SK-N-SH (cell line): ENCODE results near the gene ANO9. TPM values are rescaled to one million over a fixed set of nuclear protein-coding genes. Genes with fewer than 3 reads are reported as not detected.

Experiments used
- CTCF ChIA-PET: fragments of 300-600, 350-600 bp; formaldehyde crosslinking; extraction: SDS; loops from one replicate; lab custom pipeline; 2021; lab: Yijun Ruan, JAX
- POLR2A ChIA-PET: fragments of 350-600 bp; sonication (Branson Sonifier 250); formaldehyde crosslinking; extraction: SDS; loops from one replicate; lab custom pipeline; 2020; ENCODE audit warnings: antibody characterized with exemption, inconsistent platforms; lab: Yijun Ruan, JAX
- DNase-seq: peaks from one replicate; pipeline ENCODE4 v3.0.0; 2012
- H2AFZ ChIP-seq: fragments of 200-600 bp; sonication (generic); 2 replicates; pipeline ENCODE4 v1.8.1; 2016; ENCODE audit warnings: antibody characterized with exemption, mild to moderate bottlenecking, low read depth
- H3F3A ChIP-seq: fragments of 200-600 bp; sonication (generic); replicated peaks from 2 replicates; pipeline ENCODE3; 2016; ENCODE audit warnings: antibody characterized with exemption, mild to moderate bottlenecking; ENCODE audit not compliant: insufficient read depth
- H3K27ac ChIP-seq, 2 experiments: fragments of 200-500 bp in 1 of 2; fragments of 200-600 bp in 1 of 2; sonication (Bioruptor generic) in 1 of 2; sonication (generic), shearing (Covaris generic) in 1 of 2; 2 replicates each; pipeline versions ENCODE4 v1.5.1 to v1.6.1; 2014 to 2016; ENCODE audit warnings: low read depth in 2 of 2, inconsistent platforms in 1 of 2, low read length in 1 of 2, mild to moderate bottlenecking in 1 of 2, mixed read lengths in 1 of 2
- H3K27me3 ChIP-seq: fragments of 200-600 bp; sonication (generic), shearing (Covaris generic); 2 replicates; pipeline ENCODE4 v1.6.1; 2016; ENCODE audit warnings: mixed run types; ENCODE audit not compliant: insufficient read depth
- H3K36me3 ChIP-seq, 2 experiments: fragments of 200-500 bp in 1 of 2; fragments of 200-600 bp in 1 of 2; sonication (Bioruptor generic) in 1 of 2; sonication (generic) in 1 of 2; replicated peaks in 1 of 2; 2 replicates each; pipeline versions ENCODE3 to v1.5.1; 2014 to 2016; ENCODE audit warnings: low read length in 1 of 2, mild to moderate bottlenecking in 1 of 2; ENCODE audit not compliant: insufficient read depth in 2 of 2, control insufficient read depth in 1 of 2
- H3K4me1 ChIP-seq, 2 experiments: fragments of 200-500 bp in 1 of 2; fragments of 200-600 bp in 1 of 2; sonication (Bioruptor generic) in 1 of 2; sonication (generic), shearing (Covaris generic) in 1 of 2; 2 replicates each; pipeline versions ENCODE4 v1.5.1 to v1.6.1; 2014 to 2016; ENCODE audit warnings: low read depth in 1 of 2, low read length in 1 of 2, mixed run types in 1 of 2; ENCODE audit not compliant: insufficient read depth in 2 of 2, control insufficient read depth in 1 of 2
- H3K4me2 ChIP-seq: fragments of 200-600 bp; sonication (generic), shearing (Covaris generic); 2 replicates; pipeline ENCODE4 v1.6.1; 2017; ENCODE audit warnings: mixed run types
- H3K4me3 ChIP-seq, 2 experiments: fragments of 200-500 bp in 1 of 2; fragments of 200-600 bp in 1 of 2; sonication (Bioruptor generic) in 1 of 2; sonication (generic), shearing (Covaris generic) in 1 of 2; 2 replicates each; pipeline versions ENCODE4 v1.5.1 to v1.8.1; 2014 to 2016; ENCODE audit warnings: low read depth in 2 of 2, inconsistent platforms in 1 of 2, low read length in 1 of 2, mild to moderate bottlenecking in 1 of 2, mixed read lengths in 1 of 2, moderate library complexity in 1 of 2
- H3K79me2 ChIP-seq: fragments of 200-600 bp; sonication (generic); 2 replicates; pipeline ENCODE4 v1.8.1; 2017; ENCODE audit warnings: mild to moderate bottlenecking; ENCODE audit not compliant: insufficient read depth
- H3K9ac ChIP-seq: fragments of 200-600 bp; sonication (generic); 2 replicates; pipeline ENCODE4 v1.6.1; 2017; ENCODE audit warnings: mixed run types
- H3K9me2 ChIP-seq: fragments of 200-600 bp; sonication (generic); 2 replicates; pipeline ENCODE4 v1.6.1; 2017; ENCODE audit warnings: mixed run types
- H3K9me3 ChIP-seq: fragments of 200-600 bp; sonication (generic); 2 replicates; pipeline ENCODE4 v1.6.1; 2017; ENCODE audit warnings: mixed run types, mild to moderate bottlenecking, moderate library complexity
- H4K20me1 ChIP-seq: fragments of 200-600 bp; sonication (generic); 2 replicates; pipeline ENCODE4 v1.6.1; 2017; ENCODE audit warnings: mild to moderate bottlenecking, mixed run types; ENCODE audit not compliant: insufficient read depth
- CHD2 ChIP-seq: fragments of 150-350 bp; IDR thresholded peaks from 2 replicates; pipeline ENCODE4 v1.6.1; 2018; ENCODE audit warnings: low read length; ENCODE audit not compliant: partially characterized antibody
- ELF1 ChIP-seq: IDR thresholded peaks from 2 replicates; pipeline ENCODE4 v1.4.0; 2012
- EP300 ChIP-seq, 2 experiments: IDR thresholded peaks; 2 replicates each; pipeline versions ENCODE4 v1.4.0 to v1.6.1; 2012; ENCODE audit warnings: borderline replicate concordance in 1 of 2, low read depth in 1 of 2, low read length in 1 of 2
- FOXJ3 ChIP-seq: sonication (generic); formaldehyde crosslinking; IDR thresholded peaks from 2 replicates; pipeline ENCODE4 v1.5.1; 2020; ENCODE audit warnings: mild to moderate bottlenecking, missing genetic modification reagents
- FOXM1 ChIP-seq: IDR thresholded peaks from 2 replicates; pipeline ENCODE4 v1.4.0; 2012; ENCODE audit warnings: low read depth, mild to moderate bottlenecking
- GABPA ChIP-seq: IDR thresholded peaks from 2 replicates; pipeline ENCODE4 v1.4.0; 2012; ENCODE audit warnings: low read depth, mild to moderate bottlenecking
- RCOR1 ChIP-seq: fragments of 150-350 bp; IDR thresholded peaks from 2 replicates; pipeline ENCODE4 v1.6.1; 2017; ENCODE audit warnings: antibody characterized with exemption, low read length
- RXRA ChIP-seq: IDR thresholded peaks from 2 replicates; pipeline ENCODE4 v1.4.0; 2012; ENCODE audit warnings: low read depth, mild to moderate bottlenecking, borderline replicate concordance
- TEAD4 ChIP-seq: IDR thresholded peaks from 2 replicates; pipeline ENCODE4 v1.4.0; 2012; ENCODE audit warnings: mild to moderate bottlenecking, borderline replicate concordance; ENCODE audit not compliant: insufficient read depth
- WGBS: methylation state at CpG from one replicate; pipeline ENCODE4 v1.1.6; 2017; ENCODE audit warnings: low lambda C conversion rate; 5-methylcytosine and 5-hydroxymethylcytosine counted together
- polyA plus RNA-seq, 3 experiments: library from polyadenylated mRNA; depleted of rRNA; stranded (reverse); fragments of >200 nt; gene quantifications; 2 replicates each; pipeline ENCODE4 v1.2.3, GENCODE V29; 2012
- TF ChIP-seq, protein P1 (sequence below): fragments of 150-350 bp; IDR thresholded peaks from 2 replicates; pipeline ENCODE4 v1.6.1; 2017; ENCODE audit warnings: antibody characterized with exemption, low read length, low read depth, borderline replicate concordance
- TF ChIP-seq, protein P2 (sequence below): IDR thresholded peaks from 2 replicates; pipeline ENCODE4 v1.4.0; 2012; ENCODE audit warnings: low read depth, borderline replicate concordance
- TF ChIP-seq, protein P3 (sequence below): IDR thresholded peaks from 2 replicates; pipeline ENCODE4 v1.4.0; 2012; ENCODE audit warnings: low read depth
- TF ChIP-seq, protein P4 (sequence below): fragments of 150-350 bp; IDR thresholded peaks from 2 replicates; pipeline ENCODE4 v1.6.1; 2016; ENCODE audit warnings: mild to moderate bottlenecking, low read depth, low read length
- TF ChIP-seq, protein P5 (sequence below): fragments of 200-600 bp; sonication (generic); IDR thresholded peaks from 2 replicates; pipeline ENCODE4 v1.6.1; 2017; ENCODE audit warnings: antibody characterized with exemption, mild to moderate bottlenecking, moderate library complexity

ANO9 gene
- polyA plus RNA-seq, 1 of the 3 experiments (the other 2 are of a cell fraction), result 0.12 TPM

DNA sequence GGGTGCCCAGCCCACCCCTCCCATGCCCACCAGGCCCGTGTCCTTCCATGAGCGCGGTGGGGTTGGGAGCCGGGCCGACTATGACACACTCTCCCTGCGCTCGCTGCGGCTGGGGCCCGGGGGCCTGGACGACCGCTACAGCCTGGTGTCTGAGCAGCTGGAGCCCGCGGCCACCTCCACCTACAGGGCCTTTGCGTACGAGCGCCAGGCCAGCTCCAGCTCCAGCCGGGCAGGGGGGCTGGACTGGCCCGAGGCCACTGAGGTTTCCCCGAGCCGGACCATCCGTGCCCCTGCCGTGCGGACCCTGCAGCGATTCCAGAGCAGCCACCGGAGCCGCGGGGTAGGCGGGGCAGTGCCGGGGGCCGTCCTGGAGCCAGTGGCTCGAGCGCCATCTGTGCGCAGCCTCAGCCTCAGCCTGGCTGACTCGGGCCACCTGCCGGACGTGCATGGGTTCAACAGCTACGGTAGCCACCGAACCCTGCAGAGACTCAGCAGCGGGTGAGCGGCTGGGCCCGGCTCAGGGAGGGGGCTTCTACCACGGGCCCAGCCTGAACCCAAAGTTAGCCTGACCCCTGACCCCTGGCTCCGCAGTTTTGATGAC lies 44.8 kb downstream of the ANO9 start (continued):
- TF ChIP-seq ELF1 (no peak), RCOR1 (no peak), FOXJ3 (peak; percentile 41; the same call in 1 of the 2 replicates), FOXM1 (no peak), RXRA (no peak), TEAD4 (no peak), CHD2 (peak; percentile 13), EP300 (IDR thresholded peaks at IDR 0.05; ENCODE audit: borderline replicate concordance in 1 of 2, low read depth in 1 of 2, low read length in 1 of 2) (no peak)
- TF ChIP-seq, protein P1, sequence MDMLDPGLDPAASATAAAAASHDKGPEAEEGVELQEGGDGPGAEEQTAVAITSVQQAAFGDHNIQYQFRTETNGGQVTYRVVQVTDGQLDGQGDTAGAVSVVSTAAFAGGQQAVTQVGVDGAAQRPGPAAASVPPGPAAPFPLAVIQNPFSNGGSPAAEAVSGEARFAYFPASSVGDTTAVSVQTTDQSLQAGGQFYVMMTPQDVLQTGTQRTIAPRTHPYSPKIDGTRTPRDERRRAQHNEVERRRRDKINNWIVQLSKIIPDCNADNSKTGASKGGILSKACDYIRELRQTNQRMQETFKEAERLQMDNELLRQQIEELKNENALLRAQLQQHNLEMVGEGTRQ, result no peak
- TF ChIP-seq, protein P2, sequence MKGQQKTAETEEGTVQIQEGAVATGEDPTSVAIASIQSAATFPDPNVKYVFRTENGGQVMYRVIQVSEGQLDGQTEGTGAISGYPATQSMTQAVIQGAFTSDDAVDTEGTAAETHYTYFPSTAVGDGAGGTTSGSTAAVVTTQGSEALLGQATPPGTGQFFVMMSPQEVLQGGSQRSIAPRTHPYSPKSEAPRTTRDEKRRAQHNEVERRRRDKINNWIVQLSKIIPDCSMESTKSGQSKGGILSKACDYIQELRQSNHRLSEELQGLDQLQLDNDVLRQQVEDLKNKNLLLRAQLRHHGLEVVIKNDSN, result no peak
- TF ChIP-seq, protein P3, sequence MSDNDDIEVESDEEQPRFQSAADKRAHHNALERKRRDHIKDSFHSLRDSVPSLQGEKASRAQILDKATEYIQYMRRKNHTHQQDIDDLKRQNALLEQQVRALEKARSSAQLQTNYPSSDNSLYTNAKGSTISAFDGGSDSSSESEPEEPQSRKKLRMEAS, result no peak; the same call in 1 of the 2 replicates
- TF ChIP-seq, protein P4, sequence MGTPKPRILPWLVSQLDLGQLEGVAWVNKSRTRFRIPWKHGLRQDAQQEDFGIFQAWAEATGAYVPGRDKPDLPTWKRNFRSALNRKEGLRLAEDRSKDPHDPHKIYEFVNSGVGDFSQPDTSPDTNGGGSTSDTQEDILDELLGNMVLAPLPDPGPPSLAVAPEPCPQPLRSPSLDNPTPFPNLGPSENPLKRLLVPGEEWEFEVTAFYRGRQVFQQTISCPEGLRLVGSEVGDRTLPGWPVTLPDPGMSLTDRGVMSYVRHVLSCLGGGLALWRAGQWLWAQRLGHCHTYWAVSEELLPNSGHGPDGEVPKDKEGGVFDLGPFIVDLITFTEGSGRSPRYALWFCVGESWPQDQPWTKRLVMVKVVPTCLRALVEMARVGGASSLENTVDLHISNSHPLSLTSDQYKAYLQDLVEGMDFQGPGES, result no peak

DNA sequence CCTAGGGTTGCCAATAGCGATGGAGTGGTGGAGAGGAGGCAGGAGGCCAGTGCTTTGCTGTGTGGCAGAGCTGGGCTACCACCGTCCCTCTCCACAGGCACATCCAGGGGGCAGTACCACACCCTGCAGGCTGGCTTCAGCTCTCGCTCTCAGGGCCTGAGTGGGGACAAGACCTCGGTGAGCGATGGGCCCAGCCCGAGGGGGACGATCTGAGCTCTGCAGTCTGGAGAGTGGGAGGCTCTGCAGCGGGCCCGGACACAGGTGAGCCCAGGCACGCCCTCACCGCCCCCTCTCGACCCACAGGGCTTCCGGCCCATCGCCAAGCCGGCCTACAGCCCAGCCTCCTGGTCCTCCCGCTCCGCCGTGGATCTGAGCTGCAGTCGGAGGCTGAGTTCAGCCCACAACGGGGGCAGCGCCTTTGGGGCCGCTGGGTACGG lies 45.3 kb downstream of the ANO9 start:
- H3K79me2 ChIP-seq, result no peaks in the 10 kb centered on the region
- ChIA-PET CTCF (interaction anchor here (0.7 to 3.0 kb wide), 29 partner anchors 9 to 361 kb away, joined by 3 to 31 read pairs (median 6); partner anchors contain the start of genes PTDSS2 and SIGIRR), POLR2A (interaction anchor here (0.8 to 1.8 kb wide), 2 partner anchors 12 to 52 kb away, joined by 4 to 5 read pairs; no protein-coding TSS in a partner anchor)
- no peaks in the 10 kb centered on the region for H3K9me2 ChIP-seq
- H3K36me3 ChIP-seq, result no peaks in the 10 kb centered on the region
- peaks cover 10 to 12% of the 10 kb centered on the region in 2 experiments; a peak in 3 of 4 replicates for H3K4me1 ChIP-seq
- no peaks in the 10 kb centered on the region for H3F3A ChIP-seq
- H3K27ac ChIP-seq, result no peak overlapping the region
- H3K4me3 ChIP-seq, result peak overlapping the region; percentile 49 to 51
- no peaks in the 10 kb centered on the region for H3K9me3 ChIP-seq
- 29% methylated on average over 11 of the region's 23 CpGs for WGBS
- H2AFZ ChIP-seq, result peak overlapping the region; percentile 51; the same call in 1 of the 2 replicates
- DNase-seq, result peak; percentile 86
- TF ChIP-seq GABPA, result no peak
- TF ChIP-seq, protein P5, sequence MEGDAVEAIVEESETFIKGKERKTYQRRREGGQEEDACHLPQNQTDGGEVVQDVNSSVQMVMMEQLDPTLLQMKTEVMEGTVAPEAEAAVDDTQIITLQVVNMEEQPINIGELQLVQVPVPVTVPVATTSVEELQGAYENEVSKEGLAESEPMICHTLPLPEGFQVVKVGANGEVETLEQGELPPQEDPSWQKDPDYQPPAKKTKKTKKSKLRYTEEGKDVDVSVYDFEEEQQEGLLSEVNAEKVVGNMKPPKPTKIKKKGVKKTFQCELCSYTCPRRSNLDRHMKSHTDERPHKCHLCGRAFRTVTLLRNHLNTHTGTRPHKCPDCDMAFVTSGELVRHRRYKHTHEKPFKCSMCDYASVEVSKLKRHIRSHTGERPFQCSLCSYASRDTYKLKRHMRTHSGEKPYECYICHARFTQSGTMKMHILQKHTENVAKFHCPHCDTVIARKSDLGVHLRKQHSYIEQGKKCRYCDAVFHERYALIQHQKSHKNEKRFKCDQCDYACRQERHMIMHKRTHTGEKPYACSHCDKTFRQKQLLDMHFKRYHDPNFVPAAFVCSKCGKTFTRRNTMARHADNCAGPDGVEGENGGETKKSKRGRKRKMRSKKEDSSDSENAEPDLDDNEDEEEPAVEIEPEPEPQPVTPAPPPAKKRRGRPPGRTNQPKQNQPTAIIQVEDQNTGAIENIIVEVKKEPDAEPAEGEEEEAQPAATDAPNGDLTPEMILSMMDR, result peak; percentile 47
- H4K20me1 ChIP-seq, result no peaks in the 10 kb centered on the region
- H3K9ac ChIP-seq, result no peak overlapping the region
- peaks cover 9% of the 10 kb centered on the region; the same call in 1 of the 2 replicates for H3K27me3 ChIP-seq
- peak overlapping the region; percentile 87 for H3K4me2 ChIP-seq
